Spleen (tissue), 11 donors: ENCODE results near the gene TRAF4. TPM values are rescaled to one million over a fixed set of nuclear protein-coding genes. Genes with fewer than 3 reads are reported as not detected.
A peak's percentile ranks its signal among the peaks of the same experiment; 100 is the strongest.

Source experiments
- DNase-seq: peaks from one replicate; pipeline ENCODE4 v3.0.0-alpha.2; 2020
- H3K27ac ChIP-seq, 8 donors: fragments of 200-600 bp; sonication (generic) in 7 of 8; 1 replicate in 4 of 8; 2 replicates in 4 of 8; pipeline versions ENCODE4 v1.5.0 to v1.8.0; 2016 to 2021; ENCODE audit warnings: inconsistent platforms in 4 of 8, mild to moderate bottlenecking in 4 of 8, moderate library complexity in 1 of 8
- H3K27me3 ChIP-seq, 7 donors: fragments of 200-600 bp; sonication (generic) in 6 of 7; replicated peaks in 1 of 7; 1 replicate in 4 of 7; 2 replicates in 3 of 7; pipeline versions ENCODE4 v1.5.0 to v1.8.0; 2016 to 2021; ENCODE audit warnings: inconsistent platforms in 3 of 7, mild to moderate bottlenecking in 1 of 7
- H3K36me3 ChIP-seq, 6 donors: fragments of 200-600 bp; sonication (generic) in 5 of 6; 1 replicate in 4 of 6; 2 replicates in 2 of 6; pipeline versions ENCODE4 v1.5.0 to v1.8.0; 2016 to 2021; ENCODE audit warnings: inconsistent platforms in 2 of 6
- H3K4me1 ChIP-seq, 6 donors: fragments of 200-600 bp; sonication (generic) in 5 of 6; 1 replicate in 3 of 6; 2 replicates in 3 of 6; pipeline versions ENCODE4 v1.5.0 to v1.8.0; 2016 to 2021; ENCODE audit warnings: inconsistent platforms in 3 of 6
- H3K4me3 ChIP-seq, 8 donors: fragments of 200-600 bp; sonication (generic) in 7 of 8; 1 replicate in 4 of 8; 2 replicates in 4 of 8; pipeline versions ENCODE4 v1.5.0 to v1.8.0; 2016 to 2021; ENCODE audit warnings: inconsistent platforms in 4 of 8, mild to moderate bottlenecking in 4 of 8, moderate library complexity in 2 of 8
- H3K9me3 ChIP-seq, 8 donors: fragments of 200-600 bp; sonication (generic) in 7 of 8; 1 replicate in 4 of 8; 2 replicates in 4 of 8; pipeline versions ENCODE4 v1.5.0 to v1.8.0; 2016 to 2021; ENCODE audit warnings: inconsistent platforms in 4 of 8
- CTCF ChIP-seq, 11 experiments: fragments of 200-600 bp in 7 of 11; fragments of 450-650 bp in 4 of 11; sonication (generic) in 4 of 11; IDR thresholded peaks in 8 of 11; conservative IDR thresholded peaks in 3 of 11; 1 replicate in 7 of 11; 2 replicates in 4 of 11; pipeline versions ENCODE4 v1.4.0 to v1.8.0; 2016 to 2021; ENCODE audit warnings: antibody characterized with exemption in 11 of 11, inconsistent platforms in 4 of 11, mild to moderate bottlenecking in 1 of 11
- POLR2A ChIP-seq, 3 donors: fragments of 450-650 bp; IDR thresholded peaks; one replicate each; pipeline ENCODE4 v1.5.1; 2017; ENCODE audit warnings: antibody characterized with exemption in 3 of 3, mild to moderate bottlenecking in 1 of 3
- POLR2AphosphoS5 ChIP-seq, 3 donors: sonication (generic); formaldehyde crosslinking; IDR thresholded peaks; one replicate each; pipeline ENCODE4 v1.5.1; 2017; ENCODE audit warnings: antibody characterized with exemption in 3 of 3
- WGBS, 5 donors: extraction: QIAGEN DNeasy Blood & Tissue Kit in 3 of 5; methylation state at CpG; one replicate each; pipeline versions ENCODE4 v1.1.5 to v1.1.7; 2013 to 2018; 5-methylcytosine and 5-hydroxymethylcytosine counted together
- intact Hi-C: fragments of 100-400 bp; cut with DNase I; formaldehyde crosslinking; loops from one replicate; pipeline ENCODE4 v1.15.0; 2023; ENCODE audit warnings: low total_unique reads
- polyA plus RNA-seq, 3 donors: library from polyadenylated mRNA; stranded (reverse); fragments of 200-250 nt; gene quantifications; one replicate each; pipeline ENCODE4 v1.2.1, GENCODE V29; 2013
- total RNA-seq, 7 donors: library from RNA; depleted of rRNA in 3 of 7; stranded (reverse); fragments of >200 nt in 3 of 7; fragmentation: NEBNext Ultra II Directional in 4 of 7; extraction: Animal tissue kit (Norgen Biotek cat#: 25700) in 4 of 7; gene quantifications; one replicate each; pipeline versions ENCODE4 v1.1.0 to v1.2.1, GENCODE V29; 2016 to 2021
- donor health status: healthy with polysubstance abuse.
- donor health status: DM: no; HTN: no; CAD: no; lungs with moderate emphysema.
- donor health status: DM: no; HTN: no; CAD: no.
- donor health status: Bipolar disorder and iron deficiency.
- donor health status: healthy.
- donor health status: DM: no; HTN: no; CAD: no.
- donor health status: DM: yes; HTN: yes; CAD: no.

The TRAF4 gene
- total and polyA plus RNA-seq, 10 donors: 19.8 to 75.5 (median 34.2) TPM

- peak; percentile 90 for DNase-seq
- Histone ChIP-seq H3K4me3 (peak overlapping the region; percentile 64 to 92 (median 74)), H3K36me3 (peaks cover 0 to 44% (median 37%) of the 10 kb centered on the region in 6 donors), H3K9me3 (no peaks in the 10 kb centered on the region), H3K27me3 (no peaks in the 10 kb centered on the region), H3K4me1 (peaks cover 39 to 88% (median 79%) of the 10 kb centered on the region in 6 donors), H3K27ac (peak overlapping the region; percentile 51 to 99 (median 98))
- intact Hi-C loops: loop anchor here (2.0 kb wide), 1 partner anchor 25 kb away; no protein-coding TSS in a partner anchor
- 1 to 8% (median 3%) methylated on average over 7 to 45 of the region's 45 CpGs for WGBS, 5 donors
- TF ChIP-seq CTCF (IDR thresholded peaks at IDR 0.05 in 8 of 11, conservative IDR thresholded peaks at IDR 0.05 in 3 of 11) (no peak), POLR2AphosphoS5 (IDR thresholded peaks at IDR 0.05) (peak; percentile 56 to 89 (median 80))
Measured at GRCh38 chr17:28725660-28726225, 18.1 kb upstream of the TRAF4 start.

GRCh38 chr17:28726226-28726626 is 17.6 kb upstream of the TRAF4 start, which contains the start of gene TLCD1:
Gene TLCD1 (minus strand): TSS chr17:28726233. CDS start chr17:28726097, 136 bp downstream.
- intact Hi-C loops: loop anchor here (2.0 kb wide), 1 partner anchor 25 kb away; no protein-coding TSS in a partner anchor
- no peak for TF ChIP-seq POLR2AphosphoS5 (IDR thresholded peaks at IDR 0.05)
- no peak for TF ChIP-seq POLR2A (IDR thresholded peaks at IDR 0.05)
- no peak for TF ChIP-seq CTCF (IDR thresholded peaks at IDR 0.05 in 8 of 11, conservative IDR thresholded peaks at IDR 0.05 in 3 of 11)
- H3K4me1 ChIP-seq: peaks cover 35 to 83% (median 74%) of the 10 kb centered on the region in 6 donors
- H3K27me3 ChIP-seq: no peaks in the 10 kb centered on the region
- H3K9me3 ChIP-seq: no peaks in the 10 kb centered on the region
- peak within 1 kb of the TSS; percentile 64 to 92 (median 74) for H3K4me3 ChIP-seq
- 0 to 2% (median 0%) methylated on average over 3 to 49 of the region's 49 CpGs for WGBS, 5 donors
- H3K36me3 ChIP-seq: peaks cover 0 to 39% (median 36%) of the 10 kb centered on the region in 6 donors
- peak within 1 kb of the TSS; percentile 51 to 99 (median 98) for H3K27ac ChIP-seq
- DNase-seq: peak; percentile 93

GRCh38 chr17:28726627-28727491 is 17.0 kb upstream of the TRAF4 start:
- 0 to 1% (median 1%) methylated on average over 41 to 57 of the region's 57 CpGs for WGBS, 5 donors
- intact Hi-C loops: loop anchor here (2.0 kb wide), 1 partner anchor 24 kb away; no protein-coding TSS in a partner anchor
- H3K9me3 ChIP-seq: no peaks in the 10 kb centered on the region
- peak; percentile 99 for DNase-seq
- peak overlapping the region; percentile 30 to 99 (median 98) for H3K27ac ChIP-seq
- peak overlapping the region; percentile 64 to 92 (median 74) for H3K4me3 ChIP-seq
- peaks cover 28 to 77% (median 68%) of the 10 kb centered on the region in 6 donors for H3K4me1 ChIP-seq
- peak; percentile 98 to 100 (median 100) for TF ChIP-seq CTCF (IDR thresholded peaks at IDR 0.05 in 8 of 11, conservative IDR thresholded peaks at IDR 0.05 in 3 of 11)
- TF ChIP-seq POLR2AphosphoS5 (IDR thresholded peaks at IDR 0.05): peak; percentile 84 to 88 (median 85)
- no peak for TF ChIP-seq POLR2A (IDR thresholded peaks at IDR 0.05)
- H3K36me3 ChIP-seq: peaks cover 0 to 32% (median 30%) of the 10 kb centered on the region in 6 donors
- no peaks in the 10 kb centered on the region for H3K27me3 ChIP-seq
